ENCODE measurements around the gene PRKG1.

Gene PRKG1

GRCh38 chr10:51708609-51709008 is 634.3 kb downstream of the PRKG1 start:
- H3K4me3 Mint-ChIP-seq: no peak overlapping the region
- no peak for ATAC-seq (ENCODE audit: low read depth)
- DNase-seq (ENCODE audit: low spot score in 2 of 2): no peak
- H3K27ac Mint-ChIP-seq: no peak overlapping the region
- no peaks in the 10 kb centered on the region for H3K36me3 Mint-ChIP-seq
- no peaks in the 10 kb centered on the region for H3K9me3 Mint-ChIP-seq
- no peaks in the 10 kb centered on the region for H3K4me1 Mint-ChIP-seq
- H3K27me3 Mint-ChIP-seq: peaks cover 10% of the 10 kb centered on the region

DNA sequence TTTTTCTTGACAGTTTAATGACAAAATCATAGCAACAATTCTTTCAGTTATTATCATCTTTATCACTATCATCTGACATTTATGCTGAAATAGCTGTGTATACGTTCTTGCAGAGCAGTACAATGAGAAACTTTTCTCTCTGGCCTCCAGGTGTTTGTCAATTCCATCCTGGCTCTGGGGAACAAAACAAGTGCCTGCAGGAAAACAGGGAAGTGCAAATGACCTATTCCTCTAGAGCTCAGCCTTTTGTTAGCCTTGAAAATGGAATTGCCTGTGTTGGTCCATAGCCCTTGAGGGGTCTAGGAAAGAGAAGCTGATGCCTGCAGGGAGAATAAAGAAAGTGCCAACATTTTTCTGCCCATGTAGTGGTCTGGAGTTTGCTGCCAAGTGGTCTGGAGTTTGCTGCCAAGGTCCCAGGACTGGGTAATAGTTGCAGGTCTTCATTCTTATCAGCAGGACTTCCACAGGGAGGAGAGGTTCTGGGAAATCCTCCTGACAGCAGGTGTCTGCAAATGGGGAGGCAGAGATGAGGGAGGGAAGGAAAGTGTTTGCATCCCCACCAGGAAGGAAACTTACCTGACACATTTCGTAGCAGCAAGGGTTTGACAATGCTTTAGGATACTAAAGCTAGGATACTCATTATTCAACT is 635.2 kb downstream of the PRKG1 start:
- ATAC-seq (ENCODE audit: low read depth) (no peak), DNase-seq (ENCODE audit: low spot score in 2 of 2) (no peak)
- peaks cover 14% of the 10 kb centered on the region for H3K27me3 Mint-ChIP-seq
- no peak overlapping the region for H3K4me3 Mint-ChIP-seq
- H3K36me3 Mint-ChIP-seq: no peaks in the 10 kb centered on the region
- no peak overlapping the region for H3K27ac Mint-ChIP-seq
- no peaks in the 10 kb centered on the region for H3K4me1 Mint-ChIP-seq
- H3K9me3 Mint-ChIP-seq: no peaks in the 10 kb centered on the region

DNA sequence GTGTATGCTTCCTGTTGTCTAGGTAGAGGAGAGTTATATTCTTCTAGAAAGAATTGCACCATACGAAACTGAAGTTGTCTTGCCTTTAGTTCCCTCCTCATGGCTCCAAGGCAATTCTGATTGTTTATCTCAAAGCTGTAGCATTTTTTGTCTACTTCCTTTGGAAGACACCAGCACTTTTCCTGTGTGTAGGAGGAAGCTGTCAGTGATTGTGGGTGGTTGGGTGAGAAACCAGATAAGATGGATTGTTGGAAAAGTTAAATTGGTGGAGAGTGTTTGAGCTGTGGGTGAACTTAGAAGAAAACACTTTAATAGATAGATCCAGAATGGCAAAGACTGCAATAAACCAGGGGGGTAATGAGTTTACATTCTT is 637.2 kb downstream of the PRKG1 start:
- no peak for ATAC-seq (ENCODE audit: low read depth)
- Mint-ChIP-seq H3K27ac (no peak overlapping the region), H3K4me3 (no peak overlapping the region), H3K27me3 (peaks cover 19% of the 10 kb centered on the region), H3K36me3 (no peaks in the 10 kb centered on the region), H3K4me1 (no peaks in the 10 kb centered on the region), H3K9me3 (no peaks in the 10 kb centered on the region)
- DNase-seq (ENCODE audit: low spot score in 2 of 2): no peak

DNA sequence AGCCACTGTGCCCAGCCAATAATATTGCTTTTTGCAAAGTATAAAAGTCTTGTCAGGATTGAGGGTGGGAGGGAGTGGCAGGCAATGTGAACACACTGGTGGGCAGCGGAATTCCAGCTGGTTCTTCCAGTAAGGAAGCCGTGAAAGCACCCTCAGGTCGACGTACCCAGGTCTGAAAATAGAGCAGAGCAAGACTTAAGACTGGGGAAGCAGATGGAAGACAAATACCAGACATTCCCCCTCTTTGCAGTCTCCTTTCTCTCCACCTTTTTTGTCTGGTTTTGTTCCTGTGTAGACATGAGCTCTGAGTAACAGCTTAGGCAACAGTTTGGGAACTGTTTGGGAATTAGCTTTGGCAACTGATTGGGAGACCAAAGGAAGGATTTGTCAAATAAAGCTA is 642.7 kb downstream of the PRKG1 start:
- H3K36me3 Mint-ChIP-seq: no peaks in the 10 kb centered on the region
- H3K9me3 Mint-ChIP-seq: no peaks in the 10 kb centered on the region
- DNase-seq (ENCODE audit: low spot score in 2 of 2): no peak
- ATAC-seq (ENCODE audit: low read depth): no peak
- no peak overlapping the region for H3K27ac Mint-ChIP-seq
- H3K27me3 Mint-ChIP-seq: peaks cover 15% of the 10 kb centered on the region
- no peaks in the 10 kb centered on the region for H3K4me1 Mint-ChIP-seq
- no peak overlapping the region for H3K4me3 Mint-ChIP-seq

DNA sequence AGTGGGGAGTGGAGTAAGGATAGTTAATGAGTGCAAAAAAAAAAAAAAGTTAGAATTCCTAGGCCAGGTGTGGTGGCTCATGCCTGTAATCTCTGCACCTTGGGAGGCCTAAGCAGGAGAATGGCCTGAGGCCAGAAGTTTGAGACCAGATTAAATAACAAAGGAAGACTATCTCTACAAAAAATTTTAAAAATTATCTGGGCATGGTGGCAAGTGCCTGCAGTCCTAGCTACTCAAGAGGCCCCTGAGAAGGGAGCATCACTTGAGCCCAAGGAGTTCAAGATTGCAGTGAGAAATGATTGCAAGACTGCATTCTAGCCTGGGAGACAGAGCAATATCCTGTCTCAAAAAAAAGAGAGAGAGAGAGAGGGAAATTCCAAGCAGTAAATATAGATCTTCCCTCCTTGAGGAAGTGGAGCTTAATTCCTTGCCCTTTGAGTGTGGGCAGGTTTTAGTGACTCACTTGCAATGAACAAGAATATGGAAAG is 644.6 kb downstream of the PRKG1 start:
- Mint-ChIP-seq H3K36me3 (no peaks in the 10 kb centered on the region), H3K4me3 (no peak overlapping the region), H3K4me1 (no peaks in the 10 kb centered on the region), H3K27ac (no peak overlapping the region), H3K9me3 (peaks cover 2% of the 10 kb centered on the region), H3K27me3 (peaks cover 16% of the 10 kb centered on the region)
- ATAC-seq (ENCODE audit: low read depth): no peak
- no peak for DNase-seq (ENCODE audit: low spot score in 2 of 2)

GRCh38 chr10:51724038-51724437 is 649.8 kb downstream of the PRKG1 start:
- no peak overlapping the region for H3K27ac Mint-ChIP-seq
- H3K4me3 Mint-ChIP-seq: no peak overlapping the region
- peaks cover 6% of the 10 kb centered on the region for H3K27me3 Mint-ChIP-seq
- peaks cover 2% of the 10 kb centered on the region for H3K9me3 Mint-ChIP-seq
- no peak for DNase-seq (ENCODE audit: low spot score in 2 of 2)
- no peaks in the 10 kb centered on the region for H3K4me1 Mint-ChIP-seq
- ATAC-seq (ENCODE audit: low read depth): no peak
- no peaks in the 10 kb centered on the region for H3K36me3 Mint-ChIP-seq

GRCh38 chr10:51729822-51730555 is 655.7 kb downstream of the PRKG1 start:
- ATAC-seq (ENCODE audit: low read depth) (no peak), DNase-seq (ENCODE audit: low spot score in 2 of 2) (no peak)
- Mint-ChIP-seq H3K27ac (no peak overlapping the region), H3K27me3 (peaks cover 2% of the 10 kb centered on the region), H3K4me3 (no peak overlapping the region), H3K9me3 (no peaks in the 10 kb centered on the region), H3K4me1 (no peaks in the 10 kb centered on the region), H3K36me3 (no peaks in the 10 kb centered on the region)

- peaks cover 3% of the 10 kb centered on the region for H3K27me3 Mint-ChIP-seq
- DNase-seq (ENCODE audit: low spot score in 2 of 2): no peak
Measured at GRCh38 chr10:51733057-51733456, 658.8 kb downstream of the PRKG1 start.

DNA sequence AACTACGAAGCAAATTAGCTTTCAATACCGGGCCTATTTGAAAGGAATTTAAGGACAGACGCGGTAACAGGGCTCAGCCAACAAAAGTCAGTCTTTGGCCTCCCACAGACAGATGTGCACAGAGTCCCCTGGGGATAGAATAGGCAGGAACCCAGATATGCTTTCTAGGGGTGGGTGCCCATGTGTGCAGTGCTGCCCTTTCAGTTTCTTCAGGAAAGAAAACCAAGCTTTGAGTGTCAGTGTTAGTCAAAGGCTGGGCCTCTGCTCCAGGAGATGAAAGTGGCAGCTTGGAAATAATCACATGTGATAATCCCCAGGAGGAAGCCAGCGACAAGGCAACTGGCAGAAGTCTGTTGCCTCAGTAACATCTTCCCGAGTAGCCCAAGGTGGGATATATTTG is 668.9 kb downstream of the PRKG1 start:
- no peaks in the 10 kb centered on the region for H3K27me3 Mint-ChIP-seq
- H3K27ac Mint-ChIP-seq: no peak overlapping the region
- H3K9me3 Mint-ChIP-seq: no peaks in the 10 kb centered on the region
- H3K4me3 Mint-ChIP-seq: no peak overlapping the region
- DNase-seq (ENCODE audit: low spot score in 2 of 2): peak in 1 of 2 donors; percentile 2
- H3K36me3 Mint-ChIP-seq: no peaks in the 10 kb centered on the region
- H3K4me1 Mint-ChIP-seq: peaks cover 11% of the 10 kb centered on the region
- peak; percentile 79 for ATAC-seq (ENCODE audit: low read depth)

More at GRCh38 chr10:51733057-51733456, 658.8 kb downstream of the PRKG1 start:
- Mint-ChIP-seq H3K36me3 (no peaks in the 10 kb centered on the region), H3K4me1 (no peaks in the 10 kb centered on the region), H3K27ac (no peak overlapping the region), H3K4me3 (no peak overlapping the region), H3K9me3 (no peaks in the 10 kb centered on the region)
- ATAC-seq (ENCODE audit: low read depth): no peak

GRCh38 chr10:51744235-51745000 is 670.1 kb downstream of the PRKG1 start:
- DNase-seq (ENCODE audit: low spot score in 2 of 2) (no peak), ATAC-seq (ENCODE audit: low read depth) (no peak)
- H3K9me3 Mint-ChIP-seq: no peaks in the 10 kb centered on the region
- H3K4me1 Mint-ChIP-seq: peaks cover 11% of the 10 kb centered on the region
- no peak overlapping the region for H3K27ac Mint-ChIP-seq
- H3K27me3 Mint-ChIP-seq: no peaks in the 10 kb centered on the region
- no peaks in the 10 kb centered on the region for H3K36me3 Mint-ChIP-seq
- no peak overlapping the region for H3K4me3 Mint-ChIP-seq

DNA sequence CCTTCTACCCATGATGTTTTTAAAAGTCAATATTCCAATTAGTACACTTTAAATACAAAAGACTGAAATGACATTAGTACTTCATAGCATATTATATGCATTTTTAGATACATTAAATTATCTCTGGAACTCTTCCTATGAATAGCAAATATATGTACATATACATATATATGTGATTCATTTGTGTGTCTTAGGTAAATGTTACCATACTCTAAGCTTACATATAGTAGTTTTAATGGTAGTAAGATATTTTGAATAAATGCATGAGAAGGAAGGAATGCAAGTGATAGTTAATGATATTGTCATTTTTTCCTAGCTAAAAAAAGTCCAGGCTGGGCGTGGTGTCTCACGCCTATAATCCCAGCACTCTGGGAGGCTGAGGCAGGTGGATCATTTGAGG is 671.1 kb downstream of the PRKG1 start:
- Mint-ChIP-seq H3K4me3 (no peak overlapping the region), H3K36me3 (no peaks in the 10 kb centered on the region), H3K4me1 (peaks cover 11% of the 10 kb centered on the region), H3K27me3 (no peaks in the 10 kb centered on the region), H3K9me3 (no peaks in the 10 kb centered on the region), H3K27ac (no peak overlapping the region)
- no peak for DNase-seq (ENCODE audit: low spot score in 2 of 2)
- ATAC-seq (ENCODE audit: low read depth): no peak

DNA sequence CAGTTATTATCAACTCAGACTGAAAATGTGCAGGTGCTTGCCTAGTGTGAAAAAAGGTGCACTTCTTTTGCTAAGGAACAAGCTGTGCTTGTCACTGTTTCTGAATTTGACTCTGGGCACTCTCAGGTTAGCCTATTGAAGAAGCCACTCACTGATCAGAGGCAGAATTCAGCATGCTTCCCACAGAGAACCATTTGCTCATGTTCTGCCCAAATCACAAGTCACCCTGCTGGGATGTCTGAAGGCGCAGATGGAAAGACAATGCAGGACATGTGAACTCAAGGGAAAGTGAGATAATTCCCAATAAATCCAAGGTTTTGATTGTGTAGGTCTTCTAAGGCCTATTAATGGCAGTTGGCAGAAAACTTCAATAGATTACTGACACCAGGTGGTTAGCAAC is 672.9 kb downstream of the PRKG1 start:
- no peak for ATAC-seq (ENCODE audit: low read depth)
- no peaks in the 10 kb centered on the region for H3K36me3 Mint-ChIP-seq
- H3K27ac Mint-ChIP-seq: no peak overlapping the region

DNA sequence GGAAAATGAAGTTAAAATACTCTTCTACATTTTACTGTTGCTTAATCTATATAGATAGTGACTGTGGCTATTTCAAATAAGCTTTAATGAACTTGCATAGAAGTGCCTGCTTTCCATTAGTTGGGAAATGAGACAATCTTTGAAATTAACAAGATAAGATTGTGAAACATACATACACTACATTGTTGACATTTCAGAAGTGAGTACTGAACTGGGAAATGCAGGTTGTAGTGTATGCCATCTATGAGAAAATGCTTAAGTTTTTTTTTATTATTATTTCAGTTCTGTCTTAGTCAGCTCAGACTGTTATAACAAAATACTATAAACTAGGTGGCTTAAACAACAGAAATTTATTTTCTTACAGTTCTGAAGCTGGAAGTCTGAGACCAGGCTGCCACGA is 674.7 kb downstream of the PRKG1 start:
- Mint-ChIP-seq H3K4me1 (peaks cover under 1% of the 10 kb centered on the region), H3K27ac (no peak overlapping the region), H3K9me3 (no peaks in the 10 kb centered on the region), H3K27me3 (no peaks in the 10 kb centered on the region), H3K4me3 (no peak overlapping the region), H3K36me3 (no peaks in the 10 kb centered on the region)
- DNase-seq (ENCODE audit: low spot score in 2 of 2) (no peak), ATAC-seq (ENCODE audit: low read depth) (no peak)

More for the DNA sequence above, 672.9 kb downstream of the PRKG1 start:
- Mint-ChIP-seq H3K27me3 (no peaks in the 10 kb centered on the region), H3K4me1 (peaks cover 11% of the 10 kb centered on the region), H3K9me3 (no peaks in the 10 kb centered on the region), H3K4me3 (no peak overlapping the region)
- DNase-seq (ENCODE audit: low spot score in 2 of 2): no peak

DNA sequence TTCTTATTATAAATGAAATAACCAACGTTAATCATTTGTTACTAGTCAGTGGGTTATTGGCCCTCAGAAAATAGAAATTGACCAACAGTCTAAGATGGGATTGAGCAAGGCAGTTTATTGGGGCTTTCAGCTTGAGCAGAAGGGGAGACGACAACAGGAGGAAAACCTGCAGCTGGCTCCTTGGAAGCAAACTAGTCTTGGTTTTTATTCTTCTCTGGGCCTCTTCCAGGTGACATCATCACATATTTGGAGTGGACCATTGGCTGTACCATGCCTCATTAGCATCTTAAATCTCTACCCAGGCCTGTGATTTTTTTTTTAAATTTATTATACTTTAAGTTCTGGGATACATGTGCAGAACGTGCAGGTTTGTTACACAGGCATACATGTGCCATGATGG is 684.1 kb downstream of the PRKG1 start:
- Mint-ChIP-seq H3K4me3 (no peak overlapping the region), H3K36me3 (no peaks in the 10 kb centered on the region), H3K9me3 (no peaks in the 10 kb centered on the region), H3K27ac (no peak overlapping the region), H3K27me3 (no peaks in the 10 kb centered on the region), H3K4me1 (no peaks in the 10 kb centered on the region)
- no peak for DNase-seq (ENCODE audit: low spot score in 2 of 2)
- ATAC-seq (ENCODE audit: low read depth): no peak
